Breast epithelium (tissue), 3 donors: ENCODE data around the gene EFNA5.

Experiments used
- POLR2A ChIP-seq: fragments of 450-650 bp; IDR thresholded peaks from one replicate; pipeline ENCODE4 v1.6.1; 2016; ENCODE audit warnings: antibody characterized with exemption, mild to moderate bottlenecking, moderate library complexity
- TF ChIP-seq, protein P1 (sequence below), 3 donors: fragments of 450-650 bp; IDR thresholded peaks; one replicate each; pipeline ENCODE4 v1.5.1; 2016 to 2017; ENCODE audit warnings: antibody characterized with exemption in 3 of 3, mild to moderate bottlenecking in 3 of 3, moderate library complexity in 3 of 3

DNA sequence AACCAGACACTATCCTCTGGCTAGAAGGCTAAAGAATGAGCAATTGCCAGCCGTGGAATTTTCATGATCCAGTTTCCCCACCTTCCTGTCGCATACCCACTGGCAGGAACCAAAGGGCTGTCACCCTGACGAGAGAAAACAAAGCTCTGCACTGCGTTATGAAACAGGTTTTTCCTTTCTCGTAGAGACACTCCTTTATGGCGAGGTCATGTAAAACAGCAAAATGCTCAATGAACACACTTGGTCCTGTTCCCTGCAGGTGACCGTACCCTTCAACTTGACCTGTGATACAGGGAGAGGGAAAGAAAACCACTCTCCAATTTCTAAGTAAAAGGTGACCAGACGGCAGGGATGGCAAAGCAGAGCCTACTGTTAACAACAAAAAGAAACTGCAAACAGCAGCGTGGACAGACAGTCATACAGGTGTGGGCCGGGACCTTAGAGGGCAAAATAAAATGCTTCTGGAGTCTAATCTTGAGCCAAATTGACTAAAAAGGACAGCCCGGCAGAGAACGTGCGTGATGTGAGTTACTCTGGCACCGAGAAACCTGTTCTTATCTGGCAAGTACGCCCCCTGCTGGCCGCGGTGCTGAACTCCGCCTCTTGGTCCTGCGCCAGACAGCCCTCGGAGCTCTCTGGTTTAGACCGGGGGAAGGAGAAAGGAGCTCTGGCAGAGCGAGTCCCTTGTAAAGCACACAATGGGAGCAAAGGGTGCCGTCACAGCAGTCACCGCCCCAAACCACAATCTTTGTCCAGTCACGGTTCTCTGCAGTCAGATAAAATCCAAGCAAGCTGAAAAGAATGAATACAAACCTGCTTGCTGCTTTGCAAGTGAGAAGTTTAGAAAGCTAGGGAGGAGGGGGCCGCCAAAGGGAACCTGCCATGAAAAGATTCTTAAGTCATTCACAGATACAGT is 98.9 kb downstream of the EFNA5 start:
- TF ChIP-seq, protein P1, sequence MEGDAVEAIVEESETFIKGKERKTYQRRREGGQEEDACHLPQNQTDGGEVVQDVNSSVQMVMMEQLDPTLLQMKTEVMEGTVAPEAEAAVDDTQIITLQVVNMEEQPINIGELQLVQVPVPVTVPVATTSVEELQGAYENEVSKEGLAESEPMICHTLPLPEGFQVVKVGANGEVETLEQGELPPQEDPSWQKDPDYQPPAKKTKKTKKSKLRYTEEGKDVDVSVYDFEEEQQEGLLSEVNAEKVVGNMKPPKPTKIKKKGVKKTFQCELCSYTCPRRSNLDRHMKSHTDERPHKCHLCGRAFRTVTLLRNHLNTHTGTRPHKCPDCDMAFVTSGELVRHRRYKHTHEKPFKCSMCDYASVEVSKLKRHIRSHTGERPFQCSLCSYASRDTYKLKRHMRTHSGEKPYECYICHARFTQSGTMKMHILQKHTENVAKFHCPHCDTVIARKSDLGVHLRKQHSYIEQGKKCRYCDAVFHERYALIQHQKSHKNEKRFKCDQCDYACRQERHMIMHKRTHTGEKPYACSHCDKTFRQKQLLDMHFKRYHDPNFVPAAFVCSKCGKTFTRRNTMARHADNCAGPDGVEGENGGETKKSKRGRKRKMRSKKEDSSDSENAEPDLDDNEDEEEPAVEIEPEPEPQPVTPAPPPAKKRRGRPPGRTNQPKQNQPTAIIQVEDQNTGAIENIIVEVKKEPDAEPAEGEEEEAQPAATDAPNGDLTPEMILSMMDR (IDR thresholded peaks at IDR 0.05): peak; percentile 93 to 98 (median 93)
- no peak for TF ChIP-seq POLR2A
